B cell (primary cell): ENCODE measurements around the gene TFEB.

Source experiments
- EZH2 ChIP-seq: IDR thresholded peaks from 2 replicates; pipeline ENCODE4 v1.6.1; 2012; ENCODE audit warnings: borderline replicate concordance, low read depth, mild to moderate bottlenecking, moderate library complexity, low read length; ENCODE audit not compliant: insufficient read depth, poor library complexity, severe bottlenecking
- TF ChIP-seq, protein P1 (sequence below): fragments of 200-600 bp; IDR thresholded peaks from one replicate; pipeline ENCODE4 v1.8.0; 2022; ENCODE audit warnings: antibody characterized with exemption, mild to moderate bottlenecking

DNA sequence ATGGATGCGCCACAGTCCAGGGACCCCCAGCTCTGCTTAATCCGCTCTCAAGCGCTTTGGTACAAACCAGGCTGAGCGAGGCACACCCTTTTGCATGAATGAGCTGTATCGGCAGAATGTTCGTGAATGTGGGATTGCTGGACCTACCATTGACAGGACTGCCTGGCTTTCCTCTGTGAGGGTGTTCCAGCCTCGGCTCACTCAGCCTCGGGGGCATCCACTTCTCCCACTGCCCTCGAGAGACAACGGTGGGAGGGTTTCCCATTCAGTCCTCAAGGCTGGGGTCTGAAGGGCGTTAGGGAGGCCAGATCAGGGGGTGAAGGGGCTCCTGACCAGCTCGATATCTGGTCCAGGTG, 79.8 kb downstream of the TFEB start:
- TF ChIP-seq, protein P1, sequence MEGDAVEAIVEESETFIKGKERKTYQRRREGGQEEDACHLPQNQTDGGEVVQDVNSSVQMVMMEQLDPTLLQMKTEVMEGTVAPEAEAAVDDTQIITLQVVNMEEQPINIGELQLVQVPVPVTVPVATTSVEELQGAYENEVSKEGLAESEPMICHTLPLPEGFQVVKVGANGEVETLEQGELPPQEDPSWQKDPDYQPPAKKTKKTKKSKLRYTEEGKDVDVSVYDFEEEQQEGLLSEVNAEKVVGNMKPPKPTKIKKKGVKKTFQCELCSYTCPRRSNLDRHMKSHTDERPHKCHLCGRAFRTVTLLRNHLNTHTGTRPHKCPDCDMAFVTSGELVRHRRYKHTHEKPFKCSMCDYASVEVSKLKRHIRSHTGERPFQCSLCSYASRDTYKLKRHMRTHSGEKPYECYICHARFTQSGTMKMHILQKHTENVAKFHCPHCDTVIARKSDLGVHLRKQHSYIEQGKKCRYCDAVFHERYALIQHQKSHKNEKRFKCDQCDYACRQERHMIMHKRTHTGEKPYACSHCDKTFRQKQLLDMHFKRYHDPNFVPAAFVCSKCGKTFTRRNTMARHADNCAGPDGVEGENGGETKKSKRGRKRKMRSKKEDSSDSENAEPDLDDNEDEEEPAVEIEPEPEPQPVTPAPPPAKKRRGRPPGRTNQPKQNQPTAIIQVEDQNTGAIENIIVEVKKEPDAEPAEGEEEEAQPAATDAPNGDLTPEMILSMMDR, result no peak
- TF ChIP-seq EZH2, result no peak
